H9 (cell line): ENCODE results near the gene SF3A1. TPM values are rescaled to one million over a fixed set of nuclear protein-coding genes. Genes with fewer than 3 reads are reported as not detected.
A peak's percentile ranks its signal among the peaks of the same experiment; 100 is the strongest.

Source experiments
- DNase-seq: peaks from one replicate; pipeline ENCODE4 v3.0.0-alpha.2; 2017
- H2AFZ ChIP-seq: one replicate; pipeline ENCODE4 v1.6.1; 2013; ENCODE audit warnings: mild to moderate bottlenecking, low read length, control low read depth, moderate library complexity
- H2AK5ac ChIP-seq: 2 replicates; pipeline ENCODE4 v1.6.1; 2013; ENCODE audit warnings: low read length, control low read depth, mixed read lengths; ENCODE audit not compliant: insufficient read length
- H2BK120ac ChIP-seq: one replicate; pipeline ENCODE4 v1.6.1; 2013; ENCODE audit warnings: low read depth, mild to moderate bottlenecking, low read length, control low read depth, inconsistent platforms; ENCODE audit not compliant: poor library complexity, severe bottlenecking
- H2BK12ac ChIP-seq: 2 replicates; pipeline ENCODE4 v1.6.1; 2013; ENCODE audit warnings: low read length, control low read depth, mixed read lengths, low read depth; ENCODE audit not compliant: insufficient read length
- H2BK15ac ChIP-seq: 2 replicates; pipeline ENCODE4 v1.6.1; 2013; ENCODE audit warnings: low read depth, low read length, control low read depth
- H2BK20ac ChIP-seq: one replicate; pipeline ENCODE4 v1.6.1; 2013; ENCODE audit warnings: low read depth, mild to moderate bottlenecking, low read length, control low read depth, inconsistent platforms; ENCODE audit not compliant: poor library complexity, severe bottlenecking
- H2BK5ac ChIP-seq: 2 replicates; pipeline ENCODE4 v1.6.1; 2013; ENCODE audit warnings: low read length, control low read depth, mixed read lengths; ENCODE audit not compliant: insufficient read length
- H3K14ac ChIP-seq: 2 replicates; pipeline ENCODE4 v1.6.1; 2013; ENCODE audit warnings: low read length, control low read depth; ENCODE audit not compliant: insufficient read depth
- H3K18ac ChIP-seq: 2 replicates; pipeline ENCODE4 v1.6.1; 2013; ENCODE audit warnings: low read depth, mild to moderate bottlenecking, mixed read lengths, low read length, control low read depth; ENCODE audit not compliant: insufficient read length
- H3K23ac ChIP-seq: 2 replicates; pipeline ENCODE4 v1.6.1; 2013; ENCODE audit warnings: low read length, control low read depth, mixed read lengths, low read depth; ENCODE audit not compliant: insufficient read length
- H3K23me2 ChIP-seq: 2 replicates; pipeline ENCODE4 v1.6.1; 2013; ENCODE audit warnings: low read depth, mild to moderate bottlenecking, mixed read lengths, low read length, control low read depth; ENCODE audit not compliant: insufficient read length, poor library complexity, severe bottlenecking
- H3K27ac ChIP-seq: 2 replicates; pipeline ENCODE4 v1.5.1; 2013; ENCODE audit warnings: low read length, control low read depth, mixed read lengths, low read depth; ENCODE audit not compliant: insufficient read length
- H3K27me3 ChIP-seq: 2 replicates; pipeline ENCODE4 v1.6.1; 2013; ENCODE audit warnings: low read length, control low read depth, inconsistent platforms; ENCODE audit not compliant: insufficient read depth
- H3K4ac ChIP-seq: 2 replicates; pipeline ENCODE4 v1.6.1; 2013; ENCODE audit warnings: low read depth, mild to moderate bottlenecking, control low read depth, inconsistent platforms, low read length, moderate library complexity
- H3K4me1 ChIP-seq: 2 replicates; pipeline ENCODE4 v1.6.1; 2013; ENCODE audit warnings: low read length, control low read depth, inconsistent platforms; ENCODE audit not compliant: insufficient read depth
- H3K4me2 ChIP-seq: 2 replicates; pipeline ENCODE4 v1.6.1; 2013; ENCODE audit warnings: low read length, control low read depth, mixed read lengths; ENCODE audit not compliant: insufficient read length, insufficient read depth
- H3K56ac ChIP-seq: 2 replicates; pipeline ENCODE4 v1.6.1; 2013; ENCODE audit warnings: low read depth, mild to moderate bottlenecking, mixed read lengths, low read length, control low read depth; ENCODE audit not compliant: insufficient read length
- H3K79me1 ChIP-seq: 2 replicates; pipeline ENCODE4 v1.6.1; 2013; ENCODE audit warnings: low read depth, mild to moderate bottlenecking, moderate library complexity, low read length, control low read depth, inconsistent platforms; ENCODE audit not compliant: insufficient read depth, poor library complexity, severe bottlenecking
- H3K79me2 ChIP-seq: 2 replicates; pipeline ENCODE4 v1.6.1; 2013; ENCODE audit warnings: low read length, control low read depth, inconsistent platforms; ENCODE audit not compliant: insufficient read depth
- H3K9ac ChIP-seq: 2 replicates; pipeline ENCODE4 v1.6.1; 2013; ENCODE audit warnings: low read length, control low read depth, mixed read lengths; ENCODE audit not compliant: insufficient read length; ENCODE audit errors: extremely low read depth
- H3K9me3 ChIP-seq: one replicate; pipeline ENCODE4 v1.6.1; 2013; ENCODE audit warnings: low read depth, low read length, inconsistent platforms; ENCODE audit not compliant: control insufficient read depth
- H3T11ph ChIP-seq: one replicate; pipeline ENCODE4 v1.6.1; 2013; ENCODE audit warnings: mild to moderate bottlenecking, low read length, control low read depth, inconsistent platforms
- H4K20me1 ChIP-seq: one replicate; pipeline ENCODE4 v1.6.1; 2013; ENCODE audit not compliant: control insufficient read depth, insufficient read length, insufficient read depth
- H4K5ac ChIP-seq: 2 replicates; pipeline ENCODE4 v1.6.1; 2013; ENCODE audit warnings: low read depth, mild to moderate bottlenecking, mixed read lengths, low read length, control low read depth; ENCODE audit not compliant: insufficient read length
- H4K8ac ChIP-seq: replicated peaks from 2 replicates; pipeline ENCODE4 v1.6.1; 2013; ENCODE audit warnings: low read length, control low read depth, mixed read lengths, low read depth; ENCODE audit not compliant: insufficient read length
- H4K91ac ChIP-seq: 2 replicates; pipeline ENCODE4 v1.6.1; 2013; ENCODE audit warnings: low read depth, mild to moderate bottlenecking, moderate library complexity, mixed read lengths, low read length, control low read depth; ENCODE audit not compliant: insufficient read length
- H3K27ac Mint-ChIP-seq, 3 experiments: 2 replicates in 2 of 3; 3 replicates in 1 of 3; pipeline ENCODE4 v1.8.0; 2020 to 2021; ENCODE audit warnings: mixed read lengths in 3 of 3, mild to moderate bottlenecking in 1 of 3, moderate library complexity in 1 of 3
- H3K27me3 Mint-ChIP-seq: 2 replicates; pipeline ENCODE4 v1.8.0; 2021; ENCODE audit warnings: low read depth, mild to moderate bottlenecking, moderate library complexity, mixed read lengths
- H3K36me3 Mint-ChIP-seq, 3 experiments: 2 replicates in 2 of 3; 3 replicates in 1 of 3; pipeline ENCODE4 v1.8.0; 2020 to 2021; ENCODE audit warnings: low read depth in 3 of 3, mixed read lengths in 3 of 3; ENCODE audit not compliant: insufficient read depth in 1 of 3
- H3K4me1 Mint-ChIP-seq, 2 experiments: 2 replicates each; pipeline ENCODE4 v1.8.0; 2020; ENCODE audit warnings: mixed read lengths in 2 of 2
- H3K4me3 Mint-ChIP-seq, 2 experiments: 2 replicates in 1 of 2; 3 replicates in 1 of 2; pipeline ENCODE4 v1.8.0; 2020 to 2021; ENCODE audit warnings: mild to moderate bottlenecking in 2 of 2, mixed read lengths in 2 of 2, moderate library complexity in 1 of 2
- H3K9me3 Mint-ChIP-seq, 2 experiments: 2 replicates in 1 of 2; 3 replicates in 1 of 2; pipeline ENCODE4 v1.8.0; 2020; ENCODE audit warnings: mild to moderate bottlenecking in 2 of 2, mixed read lengths in 2 of 2, moderate library complexity in 1 of 2
- CTCF ChIP-seq: fragments of 200-600 bp; sonication (generic); conservative IDR thresholded peaks from 3 replicates; pipeline ENCODE4 v1.8.0; 2021; ENCODE audit warnings: antibody characterized with exemption, mild to moderate bottlenecking
- WGBS: extraction: QIAGEN DNeasy Blood & Tissue Kit; methylation state at CpG from one replicate; pipeline ENCODE4 v1.1.7; 2013; ENCODE audit warnings: missing lambda C conversion rate, low lambda C conversion rate, mixed read lengths; ENCODE audit not compliant: insufficient read length; ENCODE audit errors: extremely low coverage; 5-methylcytosine and 5-hydroxymethylcytosine counted together
- total RNA-seq: library from RNA; stranded (reverse); gene quantifications from 2 replicates; pipeline ENCODE4 v1.2.1, GENCODE V29; 2021

SF3A1 gene
- total RNA-seq, 1 experiment from 2014 or later = 225 TPM

- peaks cover 4% of the 10 kb centered on the region for H3K23me2 ChIP-seq
- peaks cover 2% of the 10 kb centered on the region for H4K20me1 ChIP-seq
- no peak overlapping the region for H2BK15ac ChIP-seq
- H3K27ac Mint-ChIP-seq = no peak overlapping the region
- no peaks in the 10 kb centered on the region for H3K79me2 ChIP-seq
- peak; percentile 37 for DNase-seq
- H2BK5ac ChIP-seq = no peak overlapping the region
- no peak overlapping the region for H2BK20ac ChIP-seq
- no peak overlapping the region for H3T11ph ChIP-seq
- H3K27me3 Mint-ChIP-seq = no peaks in the 10 kb centered on the region; the same call in 1 of the 2 replicates
- no peak overlapping the region for H3K14ac ChIP-seq
- no peak overlapping the region for H4K5ac ChIP-seq
- H2BK120ac ChIP-seq = no peak overlapping the region
- no peak overlapping the region for H3K56ac ChIP-seq
- H3K23ac ChIP-seq = no peak overlapping the region
- H3K4me2 ChIP-seq = peak overlapping the region; percentile 78
- H2BK12ac ChIP-seq = no peak overlapping the region
- no peak overlapping the region for H2AK5ac ChIP-seq
- no peaks in the 10 kb centered on the region for H3K79me1 ChIP-seq
- H3K18ac ChIP-seq = no peak overlapping the region
- H3K9ac ChIP-seq = no peak overlapping the region
- H4K91ac ChIP-seq = no peak overlapping the region
- no CpG with 5 or more reads among the region's 34 CpGs for WGBS
- peak overlapping the region; percentile 79 to 82 for H3K4me3 Mint-ChIP-seq
- no peak for TF ChIP-seq CTCF
- H4K8ac ChIP-seq = no peak overlapping the region
- H2AFZ ChIP-seq = no peak overlapping the region
- H3K9me3 ChIP-seq = no peaks in the 10 kb centered on the region
- peaks cover 2 to 8% (median 5%) of the 10 kb centered on the region in 3 experiments; a peak in 4 of 7 replicates for H3K36me3 Mint-ChIP-seq
- H3K4me1 Mint-ChIP-seq = peaks cover 24 to 29% of the 10 kb centered on the region in 2 experiments
- H3K9me3 Mint-ChIP-seq = no peaks in the 10 kb centered on the region
- H3K4ac ChIP-seq = no peak overlapping the region
- no peak overlapping the region for H3K27ac ChIP-seq
- no peaks in the 10 kb centered on the region for H3K4me1 ChIP-seq
- no peaks in the 10 kb centered on the region for H3K27me3 ChIP-seq
These were observed 30.4 kb downstream of the SF3A1 start for GRCh38 chr22:30326255-30326705.
